Astrocyte (in vitro differentiated cells and primary cell): Measurements from ENCODE around the gene CREB3L2.

Experiments used
- EZH2 ChIP-seq: IDR thresholded peaks from 2 replicates; pipeline ENCODE4 v1.6.1; 2012; ENCODE audit warnings: mild to moderate bottlenecking, low read length, inconsistent platforms; ENCODE audit not compliant: insufficient read depth
- TF ChIP-seq, protein P1 (sequence below): IDR thresholded peaks from 2 replicates; pipeline ENCODE4 v1.5.1; 2011; ENCODE audit warnings: low read depth, mild to moderate bottlenecking, inconsistent platforms, low read length, moderate library complexity; ENCODE audit not compliant: insufficient read depth

DNA sequence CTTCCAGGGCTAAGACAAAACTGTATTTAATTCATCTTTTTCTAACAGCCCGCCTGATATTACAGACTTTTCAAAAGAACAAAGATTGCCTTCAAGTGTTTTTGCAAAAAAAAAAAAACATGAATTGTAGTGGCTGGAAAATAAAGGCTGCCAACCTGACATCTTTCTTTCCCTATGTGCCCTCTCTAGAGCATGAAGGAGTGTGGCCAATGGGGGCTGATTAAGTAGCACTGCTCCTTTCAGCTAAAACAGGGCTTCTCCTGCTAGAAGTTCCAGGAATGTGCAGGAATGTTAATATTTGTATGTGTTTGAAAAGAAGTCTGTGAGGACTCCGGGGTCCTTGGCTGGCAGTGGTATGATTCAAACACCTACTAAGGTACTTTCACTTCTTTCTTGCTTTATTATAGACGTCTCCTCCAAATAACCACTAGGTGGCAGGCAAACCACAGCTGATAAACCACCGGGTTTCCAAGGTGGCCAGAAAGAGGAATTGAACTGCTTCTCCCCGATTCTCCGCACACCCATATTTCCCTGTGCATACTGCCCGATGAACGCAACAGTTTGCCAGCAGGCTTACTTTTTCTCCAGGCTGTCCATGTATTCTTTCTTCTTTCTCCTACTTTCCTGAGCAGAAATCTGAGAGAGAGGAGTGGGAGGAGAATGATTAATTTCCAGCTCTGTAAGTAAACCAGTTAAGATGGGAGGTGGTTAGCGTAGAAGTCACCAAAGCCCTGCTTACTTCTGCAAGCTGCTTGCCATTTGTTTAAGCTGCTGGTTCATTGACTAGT is 98.3 kb downstream of the CREB3L2 start:
- TF ChIP-seq, protein P1, sequence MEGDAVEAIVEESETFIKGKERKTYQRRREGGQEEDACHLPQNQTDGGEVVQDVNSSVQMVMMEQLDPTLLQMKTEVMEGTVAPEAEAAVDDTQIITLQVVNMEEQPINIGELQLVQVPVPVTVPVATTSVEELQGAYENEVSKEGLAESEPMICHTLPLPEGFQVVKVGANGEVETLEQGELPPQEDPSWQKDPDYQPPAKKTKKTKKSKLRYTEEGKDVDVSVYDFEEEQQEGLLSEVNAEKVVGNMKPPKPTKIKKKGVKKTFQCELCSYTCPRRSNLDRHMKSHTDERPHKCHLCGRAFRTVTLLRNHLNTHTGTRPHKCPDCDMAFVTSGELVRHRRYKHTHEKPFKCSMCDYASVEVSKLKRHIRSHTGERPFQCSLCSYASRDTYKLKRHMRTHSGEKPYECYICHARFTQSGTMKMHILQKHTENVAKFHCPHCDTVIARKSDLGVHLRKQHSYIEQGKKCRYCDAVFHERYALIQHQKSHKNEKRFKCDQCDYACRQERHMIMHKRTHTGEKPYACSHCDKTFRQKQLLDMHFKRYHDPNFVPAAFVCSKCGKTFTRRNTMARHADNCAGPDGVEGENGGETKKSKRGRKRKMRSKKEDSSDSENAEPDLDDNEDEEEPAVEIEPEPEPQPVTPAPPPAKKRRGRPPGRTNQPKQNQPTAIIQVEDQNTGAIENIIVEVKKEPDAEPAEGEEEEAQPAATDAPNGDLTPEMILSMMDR, result peak; percentile 75
- TF ChIP-seq EZH2, result no peak
